Measurements from ENCODE around the gene IL21.
"Not testable (repeated sequence)": the region's sequence is repeated elsewhere in the genome, so short reads cannot be mapped to it uniquely, and the experiment has no call there.

Gene IL21

GRCh38 chr4:122576261-122577188 is 44.3 kb downstream of the IL21 start:
- peak; percentile 69 for DNase-seq

- DNase-seq = not testable (repeated sequence)
Measured at GRCh38 chr4:122574347-122574746, 46.5 kb downstream of the IL21 start.

- no peak for DNase-seq
Measured at GRCh38 chr4:122562449-122562848, 58.4 kb downstream of the IL21 start.
